Activated T-cell treated with anti-CD3 and anti-CD28 coated beads, Interleukin-2, amount 50 U/mL, for 72 hours (primary cell): ENCODE results near the gene CXCR3. TPM values are rescaled to one million over a fixed set of nuclear protein-coding genes. Genes with fewer than 3 reads are reported as not detected.

Source experiments
- ATAC-seq, 2 donors: fragments of 150-1000 bp; cut with Tn5 transposase; replicated peaks in 1 of 2; 2 replicates each; pipeline ENCODE4 v1.10.0; 2021; ENCODE audit warnings: moderate library complexity in 2 of 2, mild to moderate bottlenecking in 1 of 2
- DNase-seq, 2 donors: peaks; one replicate each; pipeline ENCODE4 v3.0.0; 2021 to 2022; ENCODE audit warnings: mixed read lengths in 1 of 2
- H3K27ac Mint-ChIP-seq: one replicate; pipeline ENCODE4 v1.8.0; 2022; ENCODE audit warnings: mild to moderate bottlenecking, moderate library complexity, mixed read lengths
- H3K27me3 Mint-ChIP-seq: one replicate; pipeline ENCODE4 v1.8.0; 2022; ENCODE audit warnings: low read depth, mixed read lengths
- H3K36me3 Mint-ChIP-seq, 2 donors: one replicate each; pipeline ENCODE4 v1.8.0; 2022; ENCODE audit warnings: mixed read lengths in 2 of 2, mild to moderate bottlenecking in 1 of 2; ENCODE audit not compliant: insufficient read depth in 2 of 2
- H3K4me1 Mint-ChIP-seq: one replicate; pipeline ENCODE4 v1.8.0; 2022; ENCODE audit warnings: low read depth, mixed read lengths
- H3K4me3 Mint-ChIP-seq, 2 donors: one replicate each; pipeline ENCODE4 v1.8.0; 2022; ENCODE audit warnings: mild to moderate bottlenecking in 2 of 2, mixed read lengths in 2 of 2, moderate library complexity in 2 of 2
- H3K9me3 Mint-ChIP-seq, 2 donors: one replicate each; pipeline ENCODE4 v1.8.0; 2022; ENCODE audit warnings: mixed read lengths in 2 of 2
- total RNA-seq, 2 donors: library from RNA; stranded (reverse); gene quantifications; one replicate each; pipeline ENCODE4 v1.2.3, GENCODE V29; 2022

The CXCR3 gene
- total RNA-seq, 2 donors from 2014 or later = 8.8 to 14.6 TPM

DNA sequence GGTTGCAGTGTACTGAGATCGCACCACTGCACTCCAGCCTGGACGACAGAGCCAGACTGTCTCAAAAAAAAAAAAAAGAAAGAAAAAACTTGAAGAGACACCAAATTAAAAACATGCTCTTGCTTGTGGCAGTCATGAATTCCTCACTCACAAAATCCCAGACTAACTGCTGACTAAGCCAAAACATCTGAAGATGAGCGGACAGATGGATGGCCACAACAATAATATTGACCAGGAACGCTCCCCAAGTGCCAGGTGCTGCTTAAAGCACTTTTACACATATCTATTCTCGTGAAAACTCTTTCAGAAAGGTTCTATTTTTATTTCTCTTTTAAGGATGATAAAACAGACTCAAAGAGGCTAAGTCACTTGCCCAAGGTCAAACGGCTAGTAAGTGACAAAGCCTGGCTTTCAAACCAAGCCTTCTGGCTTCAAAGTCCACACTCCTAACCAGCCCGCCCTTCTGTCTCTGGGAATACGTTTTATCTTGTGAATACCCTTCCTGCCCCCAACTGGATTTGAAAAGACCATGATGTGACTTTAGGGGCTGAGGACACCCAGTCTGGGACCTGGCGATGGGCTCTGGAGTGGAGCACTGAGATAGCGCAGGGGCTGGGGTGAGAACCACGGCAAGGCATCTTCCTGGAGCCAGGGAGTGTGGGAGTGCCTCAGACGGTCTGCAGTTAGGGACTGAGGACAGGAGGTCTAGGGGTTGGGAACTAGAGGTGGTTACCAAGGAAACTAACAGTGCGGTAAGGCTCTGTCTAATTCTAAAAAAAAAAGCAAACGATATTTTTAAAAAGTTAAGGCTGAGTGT, 9.5 kb upstream of the CXCR3 start:
- DNase-seq = no peak
- no peaks in the 10 kb centered on the region for H3K36me3 Mint-ChIP-seq
- peaks cover 7% of the 10 kb centered on the region for H3K27me3 Mint-ChIP-seq
- no peak for ATAC-seq
- no peak overlapping the region for H3K4me3 Mint-ChIP-seq
- no peak overlapping the region for H3K27ac Mint-ChIP-seq
- H3K9me3 Mint-ChIP-seq = no peaks in the 10 kb centered on the region
- peaks cover 22% of the 10 kb centered on the region for H3K4me1 Mint-ChIP-seq

GRCh38 chrX:71626576-71626975, 8.3 kb upstream of the CXCR3 start:
- Mint-ChIP-seq H3K36me3 (peaks cover 0 to 2% of the 10 kb centered on the region in 2 donors), H3K27ac (no peak overlapping the region), H3K9me3 (no peaks in the 10 kb centered on the region), H3K27me3 (no peaks in the 10 kb centered on the region), H3K4me3 (no peak overlapping the region), H3K4me1 (peaks cover 29% of the 10 kb centered on the region)
- ATAC-seq (no peak), DNase-seq (no peak)

DNA sequence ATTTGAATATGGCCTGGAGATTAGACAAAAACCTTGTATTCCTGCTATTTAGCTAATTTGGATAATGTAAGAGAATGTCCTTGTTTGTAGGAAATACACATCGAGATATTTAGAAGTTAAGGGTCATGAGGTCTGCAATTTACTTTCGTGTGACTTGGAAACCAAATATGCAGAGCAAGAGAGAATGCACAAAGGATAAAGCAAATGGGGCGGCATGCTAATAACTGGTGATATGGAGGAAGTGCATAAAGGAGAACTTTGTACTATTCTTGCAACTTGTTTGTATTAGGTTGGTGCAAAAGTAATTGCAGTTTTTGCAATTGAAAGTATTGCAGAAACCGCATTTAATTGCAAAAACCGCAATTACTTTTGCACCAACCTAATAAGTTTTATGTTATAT, 7.2 kb upstream of the CXCR3 start:
- no peak for ATAC-seq
- Mint-ChIP-seq H3K36me3 (peaks cover 0 to 2% of the 10 kb centered on the region in 2 donors), H3K27ac (no peak overlapping the region), H3K9me3 (no peaks in the 10 kb centered on the region), H3K4me1 (peaks cover 40% of the 10 kb centered on the region), H3K4me3 (no peak overlapping the region), H3K27me3 (no peaks in the 10 kb centered on the region)
- DNase-seq = no peak

DNA sequence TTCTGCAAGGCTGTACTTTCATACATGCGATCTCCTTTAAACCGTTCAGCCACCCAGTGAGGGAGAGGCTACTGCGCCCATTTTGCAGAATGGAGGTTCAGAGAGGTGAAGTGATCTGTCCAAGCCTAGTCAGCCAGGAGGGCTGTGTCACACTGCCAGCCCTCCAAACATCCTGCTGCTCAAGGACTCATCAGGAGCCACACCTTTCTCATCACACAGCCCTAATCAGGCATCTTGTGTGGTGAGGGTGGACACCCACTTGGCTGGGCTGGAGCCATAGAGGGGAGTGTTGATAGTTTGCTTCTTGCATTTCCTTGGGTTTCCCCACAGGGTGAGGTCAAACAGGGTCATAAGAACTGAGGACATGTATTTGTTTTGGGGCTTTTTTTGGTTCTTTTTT, 5.4 kb upstream of the CXCR3 start:
- peak in 1 of 2 donors; percentile 22 for DNase-seq
- Mint-ChIP-seq H3K36me3 (peaks cover 0 to 2% of the 10 kb centered on the region in 2 donors), H3K4me3 (peak overlapping the region; percentile 78 to 85), H3K27ac (peak overlapping the region; percentile 94), H3K9me3 (no peaks in the 10 kb centered on the region), H3K27me3 (no peaks in the 10 kb centered on the region), H3K4me1 (peaks cover 52% of the 10 kb centered on the region)
- ATAC-seq = peak in 1 of 2 donors; percentile 16

GRCh38 chrX:71622576-71623450, 4.5 kb upstream of the CXCR3 start:
- no peaks in the 10 kb centered on the region for H3K27me3 Mint-ChIP-seq
- H3K27ac Mint-ChIP-seq = peak overlapping the region; percentile 94
- peak overlapping the region; percentile 78 to 85 for H3K4me3 Mint-ChIP-seq
- no peaks in the 10 kb centered on the region for H3K9me3 Mint-ChIP-seq
- DNase-seq (peak; percentile 74 to 81), ATAC-seq (peak; percentile 60 to 65)
- H3K36me3 Mint-ChIP-seq = peaks cover 0 to 2% of the 10 kb centered on the region in 2 donors
- H3K4me1 Mint-ChIP-seq = peaks cover 61% of the 10 kb centered on the region

DNA sequence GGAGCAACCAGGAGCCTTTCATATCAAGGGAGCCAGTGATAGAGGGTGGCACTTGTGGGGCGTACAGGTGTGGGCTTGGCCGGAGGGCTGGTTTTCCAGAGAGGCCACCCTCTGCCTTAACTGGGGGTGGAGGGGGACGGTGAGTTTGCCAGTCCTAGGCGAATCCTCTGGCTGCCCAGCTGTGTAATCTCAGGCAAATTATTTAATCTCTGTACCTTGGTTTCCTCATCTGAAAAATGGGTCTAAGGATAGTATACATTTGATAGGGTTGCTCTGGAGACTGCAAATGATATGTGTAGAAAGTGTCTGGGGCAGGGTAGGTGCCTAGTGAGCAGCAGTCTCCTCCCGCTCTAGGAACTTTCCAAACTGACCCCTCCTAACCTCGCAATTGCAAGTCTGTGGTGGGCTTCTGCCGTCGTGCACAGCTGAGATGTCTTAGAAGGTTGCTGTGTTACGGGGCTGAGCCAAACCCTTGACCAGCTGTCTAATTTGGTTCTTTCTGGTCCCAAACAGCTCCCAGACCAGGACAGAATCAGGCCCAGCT, 3.8 kb upstream of the CXCR3 start:
- DNase-seq (no peak), ATAC-seq (peak in 1 of 2 donors; percentile 0)
- H3K27ac Mint-ChIP-seq = peak overlapping the region; percentile 74
- no peaks in the 10 kb centered on the region for H3K27me3 Mint-ChIP-seq
- H3K9me3 Mint-ChIP-seq = no peaks in the 10 kb centered on the region
- H3K4me1 Mint-ChIP-seq = peaks cover 68% of the 10 kb centered on the region
- H3K4me3 Mint-ChIP-seq = peak overlapping the region; percentile 78 to 85
- H3K36me3 Mint-ChIP-seq = peaks cover 0 to 2% of the 10 kb centered on the region in 2 donors

DNA sequence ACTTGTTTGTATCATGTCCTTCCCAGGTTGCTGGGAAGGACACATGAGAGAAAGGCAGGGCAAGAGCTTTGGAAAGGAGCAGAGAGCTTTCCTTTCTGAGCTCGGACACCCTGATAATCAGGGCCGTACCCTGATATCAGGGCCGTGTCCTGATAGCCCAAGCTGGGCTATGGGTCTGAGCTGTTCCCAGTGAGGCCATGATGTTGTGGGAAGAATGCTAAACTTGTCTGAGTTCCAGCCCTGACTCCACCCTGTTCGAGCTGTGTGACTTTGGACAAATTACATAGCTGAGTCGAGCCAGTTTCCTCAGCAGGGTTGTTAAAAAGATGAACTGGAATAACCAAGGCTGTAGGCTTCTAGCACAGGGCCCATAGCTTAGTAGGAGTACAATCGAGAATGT, 3.3 kb upstream of the CXCR3 start:
- Mint-ChIP-seq H3K27ac (peak overlapping the region; percentile 74), H3K4me3 (peak overlapping the region in 1 of 2 donors; percentile 53), H3K36me3 (peaks cover 0 to 3% of the 10 kb centered on the region in 2 donors)

DNA sequence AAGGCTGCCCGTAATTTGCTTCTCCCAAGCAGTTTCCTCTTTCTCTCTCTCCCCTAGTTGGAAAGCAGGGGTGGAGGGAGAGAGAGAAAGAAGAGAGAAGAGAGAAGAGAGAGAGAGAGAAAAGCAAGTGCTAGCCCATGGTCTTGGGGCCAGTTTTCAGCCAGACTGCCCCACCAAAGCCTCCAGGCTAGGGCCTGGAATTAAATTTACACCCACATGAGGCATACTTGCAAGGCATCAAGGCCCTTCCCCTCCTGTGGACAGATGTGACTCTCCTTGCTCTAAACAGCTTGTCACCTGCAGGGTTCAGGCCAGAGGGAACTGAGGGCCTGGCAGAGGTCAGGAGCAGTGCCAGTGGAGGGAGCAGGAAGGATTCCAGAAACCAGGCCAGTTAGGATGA, 1.7 kb upstream of the CXCR3 start:
- DNase-seq (no peak), ATAC-seq (no peak)
- Mint-ChIP-seq H3K9me3 (no peaks in the 10 kb centered on the region), H3K4me3 (peak overlapping the region; percentile 7 to 80), H3K4me1 (peaks cover 89% of the 10 kb centered on the region), H3K27ac (no peak overlapping the region), H3K27me3 (no peaks in the 10 kb centered on the region), H3K36me3 (peaks cover 0 to 4% of the 10 kb centered on the region in 2 donors)

More for the DNA sequence above, 3.3 kb upstream of the CXCR3 start:
- H3K27me3 Mint-ChIP-seq = no peaks in the 10 kb centered on the region
- H3K4me1 Mint-ChIP-seq = peaks cover 73% of the 10 kb centered on the region
- ATAC-seq = no peak
- DNase-seq = no peak
- no peaks in the 10 kb centered on the region for H3K9me3 Mint-ChIP-seq

DNA sequence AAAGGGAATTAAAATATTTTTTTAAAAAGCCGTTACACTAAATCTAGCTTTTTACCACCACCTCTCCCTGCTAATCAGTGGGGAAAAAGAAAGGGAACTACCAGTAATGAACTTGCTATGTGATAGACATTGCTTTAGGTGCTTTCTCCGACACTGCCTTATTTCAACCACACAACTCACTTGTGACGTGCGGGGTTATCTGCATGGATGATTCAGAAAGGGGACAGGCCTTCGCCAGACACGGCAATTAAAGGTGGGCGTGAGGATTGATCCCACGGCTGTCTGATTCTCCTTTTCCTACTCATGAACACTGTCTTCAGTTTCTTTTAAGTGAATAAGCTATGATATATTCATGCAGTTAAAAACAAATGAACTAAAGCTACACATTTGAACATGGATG, 882 bp upstream of the CXCR3 start:
- H3K27me3 Mint-ChIP-seq = no peaks in the 10 kb centered on the region
- H3K4me3 Mint-ChIP-seq = peak overlapping the region; percentile 80 to 90
- peak; percentile 67 to 78 for DNase-seq
- peaks cover 2 to 6% of the 10 kb centered on the region in 2 donors for H3K36me3 Mint-ChIP-seq
- peak; percentile 48 to 54 for ATAC-seq
- peaks cover 92% of the 10 kb centered on the region for H3K4me1 Mint-ChIP-seq
- H3K27ac Mint-ChIP-seq = peak overlapping the region; percentile 96
- no peaks in the 10 kb centered on the region for H3K9me3 Mint-ChIP-seq

DNA sequence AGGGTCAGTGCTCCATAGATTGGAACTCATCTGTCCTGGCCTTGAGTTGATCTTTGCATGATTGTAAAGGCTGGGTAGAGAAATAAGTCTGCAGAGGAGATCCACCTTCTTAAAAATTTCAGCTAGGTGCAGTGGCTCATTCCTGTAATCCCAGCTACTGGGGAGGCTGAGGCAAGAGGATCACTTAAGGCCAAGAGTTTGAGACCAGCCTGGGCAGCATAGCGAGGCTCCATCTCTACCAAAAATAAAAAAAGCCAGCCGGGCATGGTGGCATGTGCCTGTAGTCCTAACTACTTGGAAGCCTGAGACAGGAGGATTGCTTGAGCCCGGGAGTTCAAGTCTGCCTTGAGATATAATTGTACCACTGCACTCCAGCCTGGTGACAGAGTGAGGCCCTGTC, 476 bp upstream of the CXCR3 start:
- Mint-ChIP-seq H3K9me3 (no peaks in the 10 kb centered on the region), H3K27ac (peak overlapping the region; percentile 96), H3K36me3 (peaks cover 2 to 6% of the 10 kb centered on the region in 2 donors), H3K4me3 (peak overlapping the region; percentile 80 to 90), H3K27me3 (no peaks in the 10 kb centered on the region), H3K4me1 (peaks cover 89% of the 10 kb centered on the region)
- DNase-seq = no peak
- ATAC-seq = no peak

DNA sequence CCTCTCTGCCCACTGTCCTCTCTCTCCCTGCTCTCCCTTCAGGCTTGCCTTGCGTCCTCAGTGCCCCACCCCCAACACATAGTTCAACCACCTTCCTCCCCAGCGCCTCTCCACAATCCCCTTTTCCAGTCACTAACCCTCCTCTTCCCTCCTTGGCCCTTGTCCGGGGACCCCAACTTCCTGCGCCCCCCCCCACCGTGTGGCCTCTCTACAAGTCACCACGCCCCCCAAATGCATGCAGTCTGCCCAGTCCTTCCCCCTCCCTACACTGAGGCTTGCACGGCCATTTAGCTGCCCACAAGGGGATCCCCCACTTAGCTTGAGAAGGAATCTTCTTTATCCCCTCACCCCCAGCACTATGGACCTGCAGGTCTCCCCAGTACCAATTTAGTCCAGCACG, 569 bp downstream of the CXCR3 start:
- H3K9me3 Mint-ChIP-seq = no peaks in the 10 kb centered on the region
- no peaks in the 10 kb centered on the region for H3K27me3 Mint-ChIP-seq
- peaks cover 84% of the 10 kb centered on the region for H3K4me1 Mint-ChIP-seq
- peak overlapping the region; percentile 96 for H3K27ac Mint-ChIP-seq
- peak overlapping the region; percentile 80 to 90 for H3K4me3 Mint-ChIP-seq
- ATAC-seq (no peak), DNase-seq (no peak)
- H3K36me3 Mint-ChIP-seq = peaks cover 6% of the 10 kb centered on the region in 2 donors

DNA sequence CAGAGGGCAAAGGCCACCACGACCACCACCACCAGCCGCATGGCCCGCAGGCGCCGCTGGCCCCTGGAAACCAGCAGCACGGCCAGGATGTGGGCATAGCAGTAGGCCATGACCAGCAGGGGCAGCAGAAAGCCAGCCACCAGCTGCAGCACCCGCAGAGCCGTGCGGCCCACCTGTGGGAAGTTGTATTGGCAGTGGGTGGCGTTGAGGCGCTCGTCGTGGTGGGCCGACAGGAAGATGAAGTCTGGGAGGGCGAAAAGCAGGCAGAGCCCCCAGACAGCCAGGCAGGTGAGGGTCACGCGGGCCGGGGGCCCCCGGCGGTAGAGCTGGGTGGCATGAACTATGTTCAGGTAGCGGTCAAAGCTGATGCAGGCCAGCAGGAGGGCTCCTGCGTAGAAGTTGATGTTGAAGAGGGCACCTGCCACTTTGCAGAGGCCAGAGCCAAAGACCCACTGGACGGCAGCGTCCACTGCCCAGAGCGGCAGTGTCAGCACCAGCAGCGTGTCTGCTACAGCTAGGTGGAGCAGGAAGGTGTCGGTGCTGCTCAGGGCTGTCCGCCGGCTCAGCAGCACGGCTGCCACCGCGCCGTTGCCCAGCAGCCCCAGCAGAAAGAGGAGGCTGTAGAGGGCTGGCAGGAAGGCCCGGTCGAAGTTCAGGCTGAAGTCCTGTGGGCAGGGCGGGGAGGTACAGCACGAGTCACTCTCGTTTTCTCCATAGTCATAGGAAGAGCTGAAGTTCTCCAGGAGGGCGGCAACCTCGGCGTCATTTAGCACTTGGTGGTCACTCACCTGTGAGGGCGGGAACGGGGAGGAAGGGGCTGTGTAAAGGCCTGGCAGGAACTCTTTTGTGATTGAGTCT, 1.4 kb downstream of the CXCR3 start:
- H3K27me3 Mint-ChIP-seq = no peaks in the 10 kb centered on the region
- H3K27ac Mint-ChIP-seq = peak overlapping the region; percentile 75
- peak overlapping the region; percentile 80 to 90 for H3K4me3 Mint-ChIP-seq
- DNase-seq = peak in 1 of 2 donors; percentile 40
- peak in 1 of 2 donors; percentile 12 for ATAC-seq
- peaks cover 78% of the 10 kb centered on the region for H3K4me1 Mint-ChIP-seq
- H3K9me3 Mint-ChIP-seq = no peaks in the 10 kb centered on the region
- H3K36me3 Mint-ChIP-seq = peaks cover 6 to 8% of the 10 kb centered on the region in 2 donors
